ENCODE measurements around the gene GPR61. TPM values are rescaled to one million over a fixed set of nuclear protein-coding genes. Genes with fewer than 3 reads are reported as not detected.

GPR61 gene
- total and polyA plus RNA-seq, 2 of the 4 experiments (the other 2 are of a cell fraction): not detected

DNA sequence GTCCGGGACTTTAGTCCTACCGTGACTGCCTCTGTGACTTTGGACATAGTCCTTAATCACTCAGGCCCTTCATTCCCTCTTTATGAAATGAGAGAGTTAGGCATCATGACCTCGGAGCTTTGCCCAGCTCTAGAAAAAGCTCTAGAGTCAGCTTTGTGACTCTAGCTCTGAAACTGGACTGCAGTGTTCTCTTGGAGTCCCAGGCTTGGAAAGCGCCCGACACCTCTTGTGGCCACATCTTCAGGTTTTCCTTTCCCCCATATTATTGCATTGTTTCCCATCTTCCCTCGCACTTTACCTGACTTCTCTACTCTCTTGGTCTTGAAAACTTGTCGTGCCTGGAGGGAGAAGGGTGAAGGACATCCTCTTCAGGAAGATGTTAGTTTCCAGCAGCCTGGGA, 17.6 kb upstream of the GPR61 start:
- Histone ChIP-seq H3K9me1 (ENCODE audit: insufficient read depth, low read length) (no peaks in the 10 kb centered on the region; the same call in 1 of the 2 replicates), H3K4me2 (ENCODE audit: low read depth, low read length) (no peak overlapping the region), H4K20me1 (ENCODE audit: insufficient read depth, low read length) (no peaks in the 10 kb centered on the region), H2BK120ac (ENCODE audit: low read depth, low read length) (no peak overlapping the region), H2BK15ac (ENCODE audit: low read depth, low read length) (no peak overlapping the region), H3K4ac (ENCODE audit: low read depth, low read length) (no peak overlapping the region), H2BK20ac (ENCODE audit: low read depth, low read length) (no peak overlapping the region), H2BK5ac (ENCODE audit: low read depth, low read length, poor library complexity, severe bottlenecking) (no peak overlapping the region), H4K91ac (ENCODE audit: insufficient read depth, low read depth, low read length) (no peak overlapping the region), H3K4me3 (ENCODE audit: insufficient read depth, low read depth, low read length) (no peak overlapping the region), H3K36me3 (ENCODE audit: control insufficient read depth, insufficient read depth, low read length) (no peaks in the 10 kb centered on the region), H3K4me1 (ENCODE audit: control insufficient read depth, insufficient read depth, low read length) (no peaks in the 10 kb centered on the region), H3K27me3 (ENCODE audit: control insufficient read depth, insufficient read depth, low read length) (peaks cover 29% of the 10 kb centered on the region), H3K18ac (ENCODE audit: low read depth, low read length) (no peak overlapping the region), H3K14ac (replicated peaks; ENCODE audit: low read depth, low read length) (no peak overlapping the region), H2AK5ac (ENCODE audit: low read depth, low read length) (no peak overlapping the region), H3K79me1 (ENCODE audit: low read depth in 1 of 2, low read length in 2 of 2) (no peaks in the 10 kb centered on the region), H2AK9ac (replicated peaks; ENCODE audit: low read depth, low read length, poor library complexity) (no peak overlapping the region), H4K8ac (ENCODE audit: low read depth in 2 of 2, low read length in 2 of 2) (no peak overlapping the region), H3K56ac (ENCODE audit: extremely low read depth, insufficient read depth, low read length) (no peak overlapping the region), H2AFZ (replicated peaks; ENCODE audit: low read length, poor library complexity) (no peak overlapping the region), H3K9me3 (ENCODE audit: control insufficient read depth, insufficient read depth, low read length) (no peaks in the 10 kb centered on the region), H3K27ac (ENCODE audit: insufficient read depth, low read length) (no peak overlapping the region), H4K5ac (ENCODE audit: low read depth, low read length) (no peak overlapping the region), H3K23ac (ENCODE audit: low read depth, low read length) (no peak overlapping the region), H3K9ac (ENCODE audit: low read depth, low read length) (no peak overlapping the region)
- TF ChIP-seq FOS (IDR thresholded peaks at IDR 0.05; ENCODE audit: low read depth, low read length): no peak
- TF ChIP-seq ELK1 (IDR thresholded peaks at IDR 0.05; ENCODE audit: borderline replicate concordance, low read depth, low read length): no peak
- no peak for TF ChIP-seq CEBPB (IDR thresholded peaks at IDR 0.05; ENCODE audit: low read depth, low read length)
- TF ChIP-seq CTCF (conservative IDR thresholded peaks at IDR 0.05; ENCODE audit: low read depth, low read length): no peak
- TF ChIP-seq RFX5 (IDR thresholded peaks at IDR 0.05; ENCODE audit: low read depth, low read length): no peak
- TF ChIP-seq, protein P1, sequence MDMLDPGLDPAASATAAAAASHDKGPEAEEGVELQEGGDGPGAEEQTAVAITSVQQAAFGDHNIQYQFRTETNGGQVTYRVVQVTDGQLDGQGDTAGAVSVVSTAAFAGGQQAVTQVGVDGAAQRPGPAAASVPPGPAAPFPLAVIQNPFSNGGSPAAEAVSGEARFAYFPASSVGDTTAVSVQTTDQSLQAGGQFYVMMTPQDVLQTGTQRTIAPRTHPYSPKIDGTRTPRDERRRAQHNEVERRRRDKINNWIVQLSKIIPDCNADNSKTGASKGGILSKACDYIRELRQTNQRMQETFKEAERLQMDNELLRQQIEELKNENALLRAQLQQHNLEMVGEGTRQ (IDR thresholded peaks at IDR 0.05; ENCODE audit: low read depth, low read length): no peak
- TF ChIP-seq BHLHE40 (IDR thresholded peaks at IDR 0.05; ENCODE audit: low read depth, low read length): no peak
- TF ChIP-seq MAFK (IDR thresholded peaks at IDR 0.05; ENCODE audit: low read depth, low read length): no peak
- TF ChIP-seq SMC3 (IDR thresholded peaks at IDR 0.05; ENCODE audit: low read depth, low read length): no peak
- TF ChIP-seq CHD1 (IDR thresholded peaks at IDR 0.05; ENCODE audit: low read depth, low read length): no peak
- TF ChIP-seq MAZ (IDR thresholded peaks at IDR 0.05; ENCODE audit: borderline replicate concordance, low read depth, low read length): no peak
- no peak for TF ChIP-seq NFE2L2 (IDR thresholded peaks at IDR 0.05; ENCODE audit: low read depth, low read length)
- no peak for TF ChIP-seq RCOR1 (IDR thresholded peaks at IDR 0.05; ENCODE audit: insufficient replicate concordance, low read length)
- TF ChIP-seq RAD21 (IDR thresholded peaks at IDR 0.05; ENCODE audit: low read length): no peak
- TF ChIP-seq MXI1 (IDR thresholded peaks at IDR 0.05; ENCODE audit: borderline replicate concordance, low read depth, low read length): no peak
- TF ChIP-seq POLR2A (IDR thresholded peaks at IDR 0.05; ENCODE audit: low read depth, low read length): no peak
- no CpG with 5 or more reads among the region's 7 CpGs for WGBS, 2 experiments (ENCODE audit: extremely low coverage in 2 of 2, insufficient read length in 1 of 2)
- ChIA-PET CTCF (no interaction called here), POLR2A (ENCODE audit: unreplicated experiment) (no interaction called here)
- dilution Hi-C loops (cut with HindIII; ENCODE audit: low sequenced_read_pairs, unreplicated experiment): no loop called here
- DNase-seq (no peak), ATAC-seq (ENCODE audit: low read depth) (no peak)
- in situ Hi-C loops (cut with MboI; ENCODE audit: low sequenced_read_pairs): no loop called here
- intact Hi-C loops (cut with micrococcal nuclease): no loop called here
- BruUV-seq (replicated peaks): no TSS peak
